HG02759 (cell line): ENCODE results near the gene ZCWPW1.
"Not testable (repeated sequence)": the region's sequence is repeated elsewhere in the genome, so short reads cannot be mapped to it uniquely, and the experiment has no call there.

Experiments used
- ATAC-seq: cut with Tn5 transposase; IDR thresholded peaks from one replicate; pipeline ENCODE4 v1.9.1; 2021; ENCODE audit warnings: mild to moderate bottlenecking, moderate library complexity; ENCODE audit not compliant: unreplicated experiment

Gene ZCWPW1

DNA sequence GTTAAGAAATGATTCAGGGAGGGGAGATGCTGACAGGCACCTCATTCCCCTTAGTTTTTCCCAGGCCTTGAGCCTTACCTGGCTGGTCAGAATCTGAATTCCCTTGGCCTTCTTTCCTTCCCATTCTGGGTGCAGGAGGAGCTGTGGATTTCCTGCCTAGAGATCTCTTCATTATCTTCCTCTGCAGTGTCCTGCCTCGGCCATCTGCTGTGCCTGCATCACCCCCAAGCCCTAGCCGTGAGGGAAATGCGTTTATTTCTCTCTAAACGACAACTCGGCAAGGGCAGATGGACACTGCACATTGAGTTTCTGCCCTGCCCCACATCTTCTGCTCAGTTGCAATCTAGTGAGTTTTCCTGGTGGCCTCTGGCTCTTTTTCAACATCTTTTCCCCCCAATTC lies 26.7 kb downstream of the ZCWPW1 start:
- ATAC-seq, result no peak

DNA sequence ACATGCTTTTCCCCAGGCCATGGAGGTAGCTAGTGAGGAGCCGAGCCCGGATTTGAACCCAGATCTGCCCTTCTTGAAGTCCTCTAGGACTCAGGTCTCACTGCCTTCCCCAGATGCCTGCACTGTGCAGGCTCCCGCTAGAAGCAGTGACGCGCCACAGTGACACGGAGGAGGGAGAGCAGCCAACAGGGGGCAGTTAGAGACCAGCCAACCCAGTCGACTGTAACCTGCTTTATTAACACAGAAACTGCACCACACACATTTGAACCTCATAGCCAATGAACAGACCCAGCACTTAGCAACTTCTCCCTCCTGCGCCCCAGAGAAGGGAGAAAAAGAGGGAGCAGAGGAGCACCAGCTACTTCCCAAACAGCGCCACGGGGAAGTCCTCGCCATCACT lies 27.8 kb downstream of the ZCWPW1 start:
- ATAC-seq, result no peak

DNA sequence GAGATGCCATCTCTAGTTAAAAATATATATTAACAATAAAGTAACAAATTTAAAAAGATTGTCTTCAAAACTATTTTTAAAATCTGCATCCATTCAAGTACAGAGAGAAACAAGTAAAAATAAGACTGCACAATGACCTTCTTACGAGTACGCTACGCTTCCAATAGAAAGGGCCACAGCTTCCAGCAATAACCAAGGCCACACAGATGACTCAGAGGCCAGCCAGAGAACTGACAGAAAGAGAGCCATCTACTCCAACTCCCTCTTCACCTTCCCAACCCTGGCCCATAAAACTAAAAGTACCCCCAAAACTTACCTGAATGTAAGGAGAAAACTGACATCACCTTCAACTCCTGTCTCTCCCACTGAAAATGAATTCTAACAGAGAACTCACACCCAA lies 28.5 kb downstream of the ZCWPW1 start:
- no peak for ATAC-seq

DNA sequence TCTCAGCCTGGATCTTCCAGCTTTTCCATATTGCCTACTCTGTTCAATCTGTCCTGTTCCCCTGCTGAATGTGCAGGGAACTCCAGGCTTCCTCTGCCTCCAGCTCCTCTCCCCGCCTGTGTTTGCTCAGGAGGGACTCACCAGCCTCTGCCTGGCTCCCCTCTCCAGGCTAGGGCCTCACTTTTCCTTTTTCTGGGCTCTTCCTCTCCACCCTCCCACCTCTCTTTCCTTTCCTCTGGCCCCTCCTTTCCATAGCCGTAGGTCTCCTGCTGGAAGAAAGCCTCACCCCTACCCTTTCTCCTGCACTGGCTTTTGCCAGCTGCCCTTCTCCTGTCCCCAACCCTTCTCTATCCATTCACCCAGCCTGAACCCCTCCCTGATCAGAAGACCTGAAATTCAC lies 30.3 kb downstream of the ZCWPW1 start:
- ATAC-seq, result no peak

DNA sequence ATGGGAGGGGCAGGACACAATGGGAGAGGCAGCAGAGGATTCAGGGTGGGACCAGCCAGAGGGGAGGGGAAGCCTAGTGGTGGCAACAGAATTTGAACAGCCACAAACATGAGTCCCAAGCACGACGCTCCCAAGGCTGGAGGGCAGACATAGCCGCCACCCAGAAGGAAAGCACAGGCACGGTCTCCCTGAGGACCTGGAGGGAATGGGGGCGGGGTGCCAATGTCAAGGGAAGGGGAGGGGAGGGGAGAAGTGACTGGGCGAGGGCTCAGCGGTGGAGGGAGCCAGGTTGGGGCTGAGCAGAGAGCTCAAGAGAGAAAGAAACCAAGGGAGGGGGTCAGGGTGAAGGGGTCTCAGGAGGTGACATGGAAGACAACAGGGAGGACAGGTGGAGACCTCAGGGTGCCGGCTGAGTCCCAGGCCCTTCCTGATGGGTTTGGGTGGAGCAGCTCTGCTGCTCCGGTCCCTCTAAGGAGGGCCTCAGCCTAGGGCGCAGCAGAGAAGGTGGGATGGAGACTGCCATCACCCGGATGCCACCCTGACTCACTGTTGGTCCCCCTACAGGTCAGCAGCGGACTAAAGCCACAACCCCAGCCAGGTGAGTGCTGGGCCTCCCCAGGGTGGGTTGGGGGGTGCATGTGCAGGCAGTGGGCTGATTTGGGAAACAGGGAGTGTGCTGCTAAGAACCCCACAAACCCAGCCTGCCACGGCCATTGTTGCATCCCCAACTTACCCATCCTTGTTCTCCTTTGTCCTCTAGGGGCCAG lies 31.0 kb downstream of the ZCWPW1 start:
- ATAC-seq, result no peak

DNA sequence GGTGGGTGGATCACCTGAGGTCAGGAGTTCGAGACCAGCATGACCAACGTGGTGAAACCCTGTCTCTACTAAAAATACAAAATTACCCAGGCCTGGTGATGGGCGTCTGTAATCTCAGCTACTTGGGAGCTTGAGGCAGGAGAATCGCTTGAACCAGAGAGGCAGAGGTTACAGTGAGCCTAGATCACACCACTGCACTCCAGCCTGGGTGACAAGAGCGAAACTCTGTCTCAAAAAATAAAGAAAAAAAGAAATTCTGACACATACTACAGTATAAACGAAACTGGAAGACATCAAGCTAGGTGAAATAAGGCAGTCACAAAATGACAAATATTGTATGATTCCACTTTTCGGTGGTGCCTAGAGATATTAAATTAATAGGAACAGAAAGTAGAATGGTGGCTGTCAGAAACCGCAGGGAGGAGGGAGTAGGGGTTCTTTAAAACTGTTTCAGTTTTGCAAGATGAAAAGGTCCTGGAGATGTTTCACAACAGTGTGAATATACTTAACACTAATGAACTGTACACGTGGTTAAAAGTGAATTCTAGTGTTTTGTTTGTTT lies 32.0 kb downstream of the ZCWPW1 start:
- peak; percentile 93 for ATAC-seq

DNA sequence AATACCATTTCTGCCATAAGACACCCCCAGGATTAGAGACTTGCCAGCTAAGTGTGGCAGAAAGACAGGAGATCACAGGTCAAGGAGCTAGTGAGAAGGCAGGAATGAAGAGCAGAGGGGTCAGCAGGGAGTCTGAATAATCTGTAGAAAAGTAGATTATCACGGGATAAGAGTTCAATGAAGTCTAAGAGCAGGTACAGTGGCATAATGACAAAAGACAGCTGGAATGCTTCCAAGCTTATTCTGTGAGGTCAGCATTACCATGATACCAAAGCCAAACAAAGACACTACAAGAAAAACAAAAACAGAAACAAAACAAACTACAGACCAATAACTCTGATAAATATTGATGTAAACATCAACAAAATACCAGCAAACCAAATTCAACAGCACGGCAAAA lies 34.4 kb downstream of the ZCWPW1 start:
- ATAC-seq, result no peak

DNA sequence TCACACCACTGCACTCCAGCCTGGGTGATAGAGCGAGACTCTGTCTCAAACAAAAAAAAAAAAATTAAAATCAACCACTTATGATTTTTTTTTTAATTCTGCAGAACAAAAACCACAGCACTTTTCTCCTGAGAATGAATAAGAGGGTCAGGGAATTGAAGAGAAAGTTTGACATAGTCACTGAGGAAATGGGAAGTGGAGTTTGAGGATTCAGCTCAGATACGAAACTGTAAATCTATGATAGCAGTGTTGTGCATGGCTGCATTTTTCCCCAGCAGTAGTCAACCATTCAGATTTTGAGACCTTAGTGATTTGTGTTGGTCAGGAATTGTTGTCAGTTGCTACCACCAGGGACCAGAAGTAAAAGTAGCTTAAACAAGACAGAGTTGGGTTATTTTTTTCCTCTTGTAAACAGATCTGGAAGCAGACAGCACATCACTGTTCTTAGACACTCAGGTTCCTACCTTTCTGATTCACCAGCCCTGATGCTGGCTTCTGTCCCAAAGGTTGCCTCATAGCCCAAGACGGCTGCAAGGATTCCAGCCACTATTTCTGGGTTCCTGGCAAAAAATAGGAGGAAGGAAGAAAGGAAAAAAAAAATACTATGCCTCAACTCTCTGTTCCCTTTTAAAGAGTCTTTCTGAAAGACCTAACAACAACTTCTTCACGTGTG lies 35.1 kb downstream of the ZCWPW1 start:
- ATAC-seq, result no peak

DNA sequence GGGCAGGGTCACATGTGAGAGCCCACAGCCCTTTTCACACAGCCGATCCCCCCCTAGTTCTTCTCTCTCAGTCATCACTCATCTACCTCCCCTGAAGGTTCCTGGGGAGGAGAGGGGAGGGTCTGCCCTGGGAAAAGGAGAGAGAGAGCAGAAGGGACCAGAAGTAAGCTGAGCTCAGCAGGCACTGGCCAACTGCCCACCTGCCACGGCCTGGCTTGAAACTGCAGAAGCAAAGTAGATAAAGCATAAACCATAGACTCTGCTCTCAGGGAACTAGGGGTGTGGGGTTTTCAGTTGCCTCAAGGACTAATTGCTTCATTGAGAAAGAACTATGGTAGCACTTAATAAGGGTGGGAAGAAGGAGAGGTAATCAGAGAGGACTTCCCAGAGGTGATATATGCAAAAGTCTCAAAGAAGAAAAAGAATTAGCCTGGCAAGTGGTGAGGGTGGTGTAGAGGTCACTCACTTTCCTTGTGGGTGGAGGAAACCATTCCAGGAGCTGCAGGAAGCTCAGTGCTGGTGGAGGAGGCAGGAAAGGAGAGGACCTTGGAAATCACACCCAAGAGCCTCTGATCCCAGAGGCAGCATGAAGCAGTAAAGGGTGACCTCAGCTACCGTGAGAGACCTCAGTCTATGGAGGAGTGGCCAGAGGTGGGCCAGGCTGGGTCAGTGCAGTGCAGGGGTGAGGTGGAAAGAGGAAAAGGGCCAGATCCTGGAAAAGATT lies 38.1 kb downstream of the ZCWPW1 start:
- no peak for ATAC-seq

DNA sequence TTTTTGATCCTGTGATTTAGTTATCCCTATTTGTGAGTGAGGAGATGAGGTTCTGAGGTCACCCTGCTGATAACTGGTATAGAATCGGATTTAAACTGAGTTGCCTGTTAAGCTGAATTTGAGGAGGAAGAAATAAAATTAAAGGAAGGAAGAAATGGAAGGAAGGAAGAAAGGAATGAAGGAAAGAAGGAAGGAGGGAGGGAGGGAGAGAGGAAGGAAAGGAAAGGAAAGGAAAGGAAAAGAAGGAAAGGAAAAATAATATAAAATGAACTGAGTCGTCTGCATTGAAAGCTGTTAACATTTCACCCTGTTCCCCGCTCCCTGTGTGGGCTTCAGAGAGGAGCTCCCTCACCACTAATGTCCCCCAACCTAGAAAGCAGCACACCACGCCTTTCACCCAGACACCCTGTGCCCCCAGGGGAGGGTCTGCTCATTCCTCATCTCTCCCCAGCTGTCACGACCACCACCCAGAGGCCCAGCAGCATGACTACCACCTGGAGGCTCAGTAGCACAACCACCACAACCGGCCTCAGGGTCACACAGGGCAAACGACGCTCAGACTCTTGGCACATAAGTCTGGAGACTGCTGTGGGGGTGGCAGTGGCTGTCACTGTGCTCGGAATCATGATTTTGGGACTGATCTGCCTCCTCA lies 38.9 kb downstream of the ZCWPW1 start:
- ATAC-seq, result no peak

DNA sequence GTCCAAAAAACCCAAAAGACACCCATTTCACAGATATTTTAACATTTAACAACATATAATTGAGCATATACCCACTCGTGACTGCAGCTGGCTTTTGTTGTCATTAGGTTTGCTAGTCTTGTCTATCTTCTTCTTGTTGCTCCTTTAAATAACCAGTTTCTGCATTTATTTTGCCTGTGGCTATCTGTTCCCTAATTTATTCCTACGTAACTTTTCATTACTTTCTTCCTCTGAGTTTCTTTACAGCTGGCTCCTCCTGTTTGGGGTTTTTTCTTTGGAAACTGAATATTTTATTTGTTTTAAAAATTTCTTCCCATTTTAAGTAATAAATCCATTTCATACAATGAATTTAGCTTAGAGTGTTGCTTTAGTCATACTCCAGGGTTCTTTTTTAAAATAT lies 40.8 kb downstream of the ZCWPW1 start:
- ATAC-seq, result no peak

DNA sequence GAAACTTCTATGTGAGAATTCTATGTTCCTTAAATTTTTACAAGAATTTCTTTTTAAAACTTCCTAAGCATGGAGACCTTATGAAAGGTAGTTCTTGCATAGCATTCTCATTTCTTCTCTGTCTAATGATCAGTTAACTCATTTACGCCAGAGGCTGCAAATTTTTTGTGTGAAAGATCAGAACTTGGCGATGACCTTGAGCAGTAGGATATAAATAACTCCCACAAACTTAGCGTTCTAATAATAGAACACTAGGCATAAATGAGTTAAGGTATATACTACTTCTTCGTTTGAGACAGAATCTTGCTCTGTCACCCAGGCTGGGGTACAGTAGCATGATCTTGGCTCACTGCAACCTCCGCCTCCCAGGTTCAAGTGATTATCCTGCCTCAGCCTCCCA lies 41.6 kb downstream of the ZCWPW1 start:
- no peak for ATAC-seq

DNA sequence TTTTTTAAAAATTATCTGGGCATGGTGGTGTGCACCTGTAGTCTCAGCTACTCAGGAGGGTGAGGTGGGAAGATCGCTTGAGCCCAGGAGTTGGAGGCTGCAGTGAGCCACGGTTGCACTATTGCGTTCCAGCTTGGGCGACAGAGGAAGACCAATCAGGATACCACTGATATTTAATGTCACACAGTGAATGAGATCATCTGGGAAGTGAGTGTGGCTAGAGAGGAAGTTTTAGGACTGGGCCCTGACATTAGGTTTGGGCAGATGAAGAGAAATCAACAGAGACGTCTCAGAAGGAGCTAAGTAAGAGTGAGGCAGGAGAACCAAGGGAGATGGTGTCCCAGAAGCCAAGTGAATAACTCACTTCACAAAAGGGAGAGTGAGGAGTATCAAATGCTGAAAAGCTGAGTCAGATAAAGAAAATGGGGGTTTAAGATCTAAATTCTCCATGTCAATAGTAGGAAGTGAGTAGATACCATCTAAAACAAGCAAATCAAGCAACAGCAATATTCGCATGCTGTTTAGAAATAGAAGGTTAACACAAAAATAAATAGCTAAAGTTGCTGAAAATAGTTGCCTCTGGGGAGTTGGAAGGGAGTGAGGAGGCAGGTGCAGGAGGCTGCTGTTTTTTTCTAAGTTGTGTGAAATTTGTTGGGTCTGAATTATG lies 43.7 kb downstream of the ZCWPW1 start:
- ATAC-seq, result no peak

DNA sequence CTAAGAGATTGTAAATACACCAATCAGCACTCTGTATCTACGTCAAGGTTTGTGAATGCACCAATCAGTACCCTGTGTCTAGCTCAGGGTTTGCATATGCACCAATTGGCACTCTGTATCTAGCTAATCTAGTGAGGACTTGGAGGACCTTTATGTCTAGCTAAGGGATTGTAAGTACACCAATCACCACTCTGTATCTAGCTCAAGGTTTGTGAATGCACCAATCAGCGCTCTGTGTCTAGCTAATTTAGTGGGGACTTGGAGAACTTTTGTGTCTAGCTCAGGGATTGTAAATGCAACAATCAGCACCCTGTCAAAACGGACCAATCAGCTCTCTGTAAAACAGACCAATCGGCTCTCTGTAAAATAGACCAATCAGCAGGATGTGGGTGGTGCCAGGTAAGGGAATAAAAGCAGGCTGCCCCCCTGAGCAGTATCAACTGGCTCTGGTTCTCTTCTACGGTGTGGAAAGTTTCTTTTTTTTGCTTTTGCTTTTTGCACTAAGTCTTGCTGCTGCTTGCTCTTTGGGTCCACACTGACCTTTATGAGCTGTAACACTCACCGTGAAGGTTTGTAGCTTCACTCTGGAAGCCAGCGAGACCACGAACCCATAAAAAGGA lies 46.2 kb downstream of the ZCWPW1 start:
- ATAC-seq, result not testable (repeated sequence)

DNA sequence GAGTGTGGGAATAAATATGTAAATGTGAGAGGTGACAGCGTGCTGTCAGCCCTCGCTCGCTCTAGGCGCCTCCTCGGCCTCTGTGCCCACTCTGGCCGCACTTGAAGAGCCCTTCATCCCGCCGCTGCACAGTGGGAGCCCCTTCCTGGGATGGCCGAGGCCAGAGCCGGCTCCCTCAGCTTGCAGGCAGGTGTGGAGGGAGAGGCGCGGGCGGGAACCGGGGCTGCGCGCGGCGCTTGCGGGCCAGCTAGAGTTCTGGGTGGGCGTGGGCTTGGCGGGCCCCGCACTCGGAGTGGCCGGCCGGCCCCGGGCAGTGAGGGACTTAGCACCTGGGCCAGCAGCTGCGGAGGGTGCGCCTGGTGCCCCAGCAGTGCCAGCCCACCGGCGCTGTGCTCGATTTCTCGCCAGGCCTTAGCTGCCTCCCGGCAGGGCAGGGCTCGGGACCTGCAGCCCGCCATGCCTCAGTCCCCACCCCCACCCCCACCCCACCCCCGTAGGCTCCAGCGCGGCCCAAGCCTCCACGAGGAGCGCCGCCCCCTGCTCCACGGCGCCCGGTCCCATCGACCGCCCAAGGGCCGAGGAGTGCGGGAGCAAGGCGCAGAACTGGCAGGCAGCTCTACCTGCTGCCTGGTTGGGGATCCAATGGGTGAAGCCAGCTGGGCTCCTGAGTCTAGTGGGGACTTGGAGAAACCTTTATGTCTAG lies 46.8 kb downstream of the ZCWPW1 start:
- not testable (repeated sequence) for ATAC-seq

DNA sequence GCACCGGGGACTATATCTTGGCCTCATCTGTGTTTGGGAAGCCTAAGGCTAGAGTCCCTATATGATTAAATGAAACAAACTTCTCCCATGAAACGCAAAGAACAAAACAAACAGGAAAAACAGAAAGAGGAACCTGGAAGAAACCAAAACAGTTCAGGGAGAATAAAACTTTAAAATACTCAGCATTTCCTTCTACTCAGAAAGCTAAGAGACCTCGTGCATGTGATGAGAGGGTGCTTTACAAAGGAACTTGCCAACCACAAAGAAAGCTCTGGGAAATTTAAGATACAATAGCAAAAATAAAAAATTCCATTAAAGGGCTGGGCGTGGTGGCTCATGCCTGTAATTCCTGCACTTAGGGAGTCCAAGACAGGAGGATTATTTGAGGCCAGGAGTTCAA lies 48.3 kb downstream of the ZCWPW1 start:
- ATAC-seq, result no peak

DNA sequence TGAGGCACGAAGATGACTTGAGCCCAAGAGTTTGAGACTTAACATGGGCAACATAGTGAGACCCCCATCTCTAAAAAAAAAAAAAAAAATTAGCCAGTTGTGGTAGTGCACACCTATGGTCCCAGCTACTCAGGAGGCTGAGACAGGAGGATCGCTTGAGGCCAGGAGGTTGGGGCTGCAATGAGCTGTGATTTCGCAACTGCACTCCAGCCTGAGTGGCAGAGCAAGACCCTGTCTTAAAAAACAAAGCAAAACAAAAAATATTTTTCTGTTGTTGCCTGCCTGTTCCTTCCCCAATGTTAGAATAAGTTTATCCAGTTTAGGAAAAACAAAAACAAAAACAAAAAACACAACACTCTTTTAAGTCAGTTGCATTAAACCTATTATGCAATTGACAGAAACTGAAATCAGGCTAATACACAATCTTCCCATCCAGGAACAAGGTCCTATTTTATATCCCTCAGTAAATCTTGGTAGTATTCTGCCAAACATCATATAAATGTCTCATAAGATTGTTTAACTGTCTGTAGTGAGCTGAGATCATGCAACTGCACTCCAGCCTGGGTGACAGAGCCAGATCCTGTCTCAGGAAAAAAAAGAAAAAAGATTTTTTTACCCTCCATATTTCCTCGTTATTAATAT lies 50.3 kb downstream of the ZCWPW1 start:
- ATAC-seq, result no peak

DNA sequence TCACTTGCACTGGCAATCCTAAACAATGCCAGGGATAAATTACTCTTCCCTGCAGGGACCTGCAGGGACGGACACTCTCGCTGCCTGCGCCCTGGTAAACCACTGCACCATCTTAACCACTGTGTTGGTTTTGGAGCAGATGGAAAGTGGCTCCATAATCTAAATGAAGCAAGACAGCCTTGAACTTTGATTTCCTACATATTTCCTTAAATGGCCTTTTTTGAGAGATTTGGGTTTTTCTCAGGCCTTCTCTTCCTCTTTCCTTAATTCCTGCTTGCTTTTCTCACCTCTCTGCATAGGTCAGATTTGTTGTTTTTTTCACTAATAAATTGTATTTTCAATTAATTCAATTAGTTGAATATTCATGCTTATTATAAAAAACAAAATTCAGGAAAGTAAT lies 52.4 kb downstream of the ZCWPW1 start:
- ATAC-seq, result no peak

DNA sequence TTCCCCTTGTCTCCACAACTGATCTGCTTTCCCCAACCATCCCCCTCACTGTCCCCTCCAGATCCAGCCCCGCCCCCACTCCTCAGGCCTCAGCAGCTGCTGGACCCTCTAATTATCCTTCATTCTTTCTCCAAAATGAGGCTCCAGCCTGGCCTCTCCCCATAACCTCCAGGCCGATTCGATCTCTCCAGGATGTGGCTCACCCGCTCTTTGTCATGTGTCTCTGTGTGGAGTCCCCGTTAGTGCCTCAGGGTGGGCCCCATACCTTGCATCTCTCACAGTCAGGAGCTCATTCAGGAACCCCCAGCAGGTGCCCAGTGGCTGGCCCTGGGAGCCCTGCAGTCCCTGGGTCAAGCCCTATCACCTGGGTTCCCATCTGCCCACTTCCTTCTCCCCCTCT lies 53.9 kb downstream of the ZCWPW1 start:
- no peak for ATAC-seq
